Activated naive CD8-positive, alpha-beta T cell treated with anti-CD3 and anti-CD28 coated beads, Interleukin-2, amount 50 U/mL, for 16 hours (primary cell): ENCODE results near the gene SPRR4.
"Not testable (repeated sequence)": the region's sequence is repeated elsewhere in the genome, so short reads cannot be mapped to it uniquely, and the experiment has no call there.

Source experiments
- DNase-seq: peaks from one replicate; pipeline ENCODE4 v3.0.0-alpha.2; 2020; ENCODE audit warnings: low read depth, low spot score

Gene SPRR4

GRCh38 chr1:152965853-152966252 is 4.6 kb upstream of the SPRR4 start:
- no peak for DNase-seq

GRCh38 chr1:152967201-152967600 is 3.2 kb upstream of the SPRR4 start:
- DNase-seq, result no peak

- DNase-seq, result no peak
These were observed 2.2 kb upstream of the SPRR4 start for GRCh38 chr1:152968248-152968647.

- DNase-seq, result no peak
These were observed 1.4 kb upstream of the SPRR4 start for GRCh38 chr1:152969036-152969435.

GRCh38 chr1:152972196-152972886 is 1.9 kb downstream of the SPRR4 start:
- DNase-seq, result no peak

- DNase-seq, result no peak
These were observed 6.2 kb downstream of the SPRR4 start for GRCh38 chr1:152976688-152977087.

GRCh38 chr1:152977614-152978013 is 7.2 kb downstream of the SPRR4 start:
- no peak for DNase-seq

GRCh38 chr1:152980676-152981075 is 10.2 kb downstream of the SPRR4 start:
- no peak for DNase-seq

GRCh38 chr1:152981146-152981871 is 10.9 kb downstream of the SPRR4 start:
- no peak for DNase-seq

GRCh38 chr1:152982076-152982475 is 11.6 kb downstream of the SPRR4 start:
- no peak for DNase-seq

GRCh38 chr1:152983234-152983633 is 12.8 kb downstream of the SPRR4 start:
- DNase-seq, result no peak

GRCh38 chr1:152983743-152984142 is 13.3 kb downstream of the SPRR4 start, which contains the start of gene SPRR1A:
SPRR1A (plus strand) TSS chr1:152984081; CDS start chr1:152985231, 1,150 bp downstream.
- DNase-seq, result no peak

GRCh38 chr1:152986578-152986977 is 16.1 kb downstream of the SPRR4 start:
- DNase-seq, result no peak

GRCh38 chr1:152993186-152993585 is 22.7 kb downstream of the SPRR4 start:
- no peak for DNase-seq

- no peak for DNase-seq
These were observed 25.4 kb downstream of the SPRR4 start for GRCh38 chr1:152995842-152996241.

GRCh38 chr1:152996633-152997400 is 26.4 kb downstream of the SPRR4 start:
- no peak for DNase-seq

GRCh38 chr1:152997901-152998300 is 27.5 kb downstream of the SPRR4 start:
- no peak for DNase-seq

GRCh38 chr1:152998476-152998875 is 28.0 kb downstream of the SPRR4 start:
- DNase-seq, result no peak

- no peak for DNase-seq
These were observed 29.4 kb downstream of the SPRR4 start for GRCh38 chr1:152999818-153000217.

GRCh38 chr1:153000294-153000693 is 29.8 kb downstream of the SPRR4 start:
- DNase-seq, result no peak

- no peak for DNase-seq
These were observed 30.9 kb downstream of the SPRR4 start, which contains the start of gene SPRR3 for GRCh38 chr1:153001382-153001781. SPRR3 (plus strand) TSS chr1:153001749; CDS start chr1:153003021, 1,272 bp downstream.

- DNase-seq, result not testable (repeated sequence)
These were observed 40.8 kb downstream of the SPRR4 start for GRCh38 chr1:153011235-153011758.
